Stromal cell of bone marrow (primary cell): ENCODE results near the gene PLEKHG4B.

Source experiments
- DNase-seq: peaks from one replicate; pipeline ENCODE4 v3.0.0-alpha.2; 2012; ENCODE audit warnings: low read depth

PLEKHG4B gene

DNA sequence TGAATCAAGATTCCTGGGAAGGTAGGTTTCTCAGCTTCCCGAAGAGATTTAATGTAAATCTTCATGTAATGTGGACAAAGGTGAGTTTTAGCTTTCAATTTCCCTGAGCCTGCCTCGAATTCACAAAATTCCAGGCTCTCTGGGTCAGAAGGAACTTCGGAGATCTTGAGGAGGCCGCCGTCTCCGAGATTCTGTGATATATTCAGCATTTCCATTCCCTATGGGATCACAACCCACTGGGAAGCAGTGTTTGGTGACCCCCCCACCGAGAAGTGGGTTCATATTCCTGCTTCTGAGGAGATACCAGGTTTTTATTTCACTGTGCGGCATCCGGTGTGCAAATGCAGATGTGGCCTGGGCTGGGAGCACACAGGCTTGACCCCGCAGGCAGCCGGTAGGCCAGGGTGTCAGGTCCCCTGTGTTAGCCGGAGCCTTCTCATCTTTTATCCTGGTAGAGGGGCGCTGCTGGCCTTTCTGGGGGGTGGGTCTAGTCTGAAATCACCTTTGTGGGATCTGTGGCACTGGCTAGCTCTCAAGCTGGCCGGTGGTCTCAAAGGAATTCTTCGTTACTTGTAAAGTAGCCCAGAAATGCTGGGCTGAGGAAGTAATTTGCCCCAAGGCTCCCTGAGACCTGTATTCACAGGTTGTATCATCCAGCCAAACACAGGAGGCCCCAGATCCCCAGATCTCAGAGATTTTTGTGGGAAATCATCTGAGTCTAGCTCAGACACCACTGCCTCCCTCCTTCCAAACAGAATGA, 1.4 kb downstream of the PLEKHG4B start:
- DNase-seq, result no peak

DNA sequence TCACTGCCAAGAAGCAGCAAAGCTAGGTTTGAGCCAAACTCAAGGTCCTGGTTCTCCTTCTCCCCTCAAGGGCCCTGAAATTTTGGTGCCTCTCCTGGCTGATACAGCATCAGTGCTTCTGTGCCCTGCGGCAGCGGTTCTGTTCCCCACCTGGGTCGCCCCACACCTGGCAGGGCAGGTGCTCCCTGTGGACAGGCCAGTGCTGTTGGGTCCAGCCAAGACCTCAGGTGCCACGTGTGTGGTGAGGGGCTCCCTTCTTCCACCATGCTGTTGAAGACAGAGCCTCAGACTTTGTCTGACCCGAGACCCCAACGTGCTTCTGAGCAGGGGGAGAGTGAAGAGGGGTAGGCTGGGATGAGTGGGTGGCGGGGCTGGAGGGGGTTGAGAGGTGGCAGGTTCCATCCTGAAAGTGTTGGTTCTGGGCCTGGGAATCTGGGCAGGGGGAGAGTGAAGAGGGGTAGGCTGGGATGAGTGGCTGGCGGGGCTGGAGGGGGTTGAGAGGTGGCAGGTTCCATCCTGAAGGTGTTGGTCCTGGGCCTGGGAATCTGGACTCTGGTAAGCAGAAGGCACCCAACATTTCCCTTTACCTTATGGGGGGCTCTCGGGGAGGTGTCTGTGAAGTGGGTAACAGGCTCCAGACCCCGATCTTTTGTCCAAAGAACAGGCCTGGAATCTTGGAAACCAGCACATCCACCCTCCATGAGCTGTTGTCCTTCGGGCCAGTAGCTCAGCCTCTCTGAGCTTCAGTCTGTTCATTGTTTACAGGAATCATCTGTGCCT, 2.3 kb downstream of the PLEKHG4B start:
- DNase-seq, result no peak

DNA sequence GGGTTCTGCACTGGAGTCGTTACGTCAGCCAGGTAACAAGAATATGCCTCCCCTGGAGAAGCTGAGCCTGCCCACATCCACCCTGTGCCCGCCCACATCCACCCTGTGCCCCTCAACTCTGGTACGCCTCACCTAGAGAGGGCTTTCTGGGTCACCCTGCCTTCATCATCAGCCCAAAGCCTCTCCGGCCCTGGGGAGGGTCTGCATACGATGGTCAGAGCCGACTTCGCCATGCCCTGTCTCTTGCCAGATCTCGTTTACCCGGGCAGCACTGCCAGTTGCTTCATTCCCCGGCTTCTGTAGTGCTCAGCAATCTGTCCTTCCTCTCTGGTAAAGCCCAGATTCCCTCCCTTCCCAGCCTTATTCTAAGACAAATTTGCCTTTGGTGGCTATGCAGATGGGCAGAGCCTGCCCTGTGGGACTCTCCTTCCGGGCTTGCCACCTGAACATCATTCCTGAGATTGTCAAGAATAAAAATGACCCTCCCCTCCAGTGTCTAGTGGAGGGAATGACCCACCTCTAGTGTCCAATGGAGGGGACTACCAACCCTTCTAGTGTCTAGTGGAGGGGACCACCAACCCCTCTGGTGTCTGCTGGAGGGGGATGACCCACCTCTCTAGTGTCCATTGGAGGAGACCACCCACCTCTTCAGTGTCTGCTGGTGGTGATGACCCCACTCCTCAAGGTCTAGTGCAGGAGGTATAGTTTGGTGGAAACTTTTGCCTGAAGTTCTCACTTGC, 3.4 kb downstream of the PLEKHG4B start:
- DNase-seq, result no peak

DNA sequence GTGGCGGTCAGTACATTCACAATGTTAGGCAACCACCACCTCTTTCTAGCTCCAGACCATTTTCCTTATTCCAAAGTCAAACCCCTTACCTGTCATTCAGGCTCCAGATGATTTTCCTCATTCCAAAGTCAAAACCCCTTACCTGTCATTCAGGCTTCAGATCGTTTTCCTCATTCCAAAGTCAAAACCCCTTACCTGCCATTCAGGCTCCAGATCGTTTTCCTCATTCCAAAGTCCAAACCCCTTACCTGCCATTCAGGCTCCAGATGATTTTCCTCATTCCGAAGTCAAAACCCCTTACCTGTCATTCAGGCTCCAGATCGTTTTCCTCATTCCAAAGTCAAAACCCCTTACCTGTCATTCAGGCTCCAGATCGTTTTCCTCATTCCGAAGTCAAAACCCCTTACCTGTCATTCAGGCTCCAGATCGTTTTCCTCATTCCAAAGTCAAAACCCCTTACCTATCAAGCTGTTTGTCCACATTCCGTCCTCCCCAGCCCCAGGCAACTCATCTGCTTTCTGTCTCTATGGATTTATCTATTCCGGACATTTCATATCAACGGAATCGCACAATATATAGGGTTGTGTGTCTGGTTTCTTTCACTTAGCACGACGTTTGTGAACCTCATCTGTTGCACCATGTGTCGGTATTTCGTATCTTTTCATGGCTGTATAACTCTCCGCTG, 5.2 kb downstream of the PLEKHG4B start:
- DNase-seq, result no peak

DNA sequence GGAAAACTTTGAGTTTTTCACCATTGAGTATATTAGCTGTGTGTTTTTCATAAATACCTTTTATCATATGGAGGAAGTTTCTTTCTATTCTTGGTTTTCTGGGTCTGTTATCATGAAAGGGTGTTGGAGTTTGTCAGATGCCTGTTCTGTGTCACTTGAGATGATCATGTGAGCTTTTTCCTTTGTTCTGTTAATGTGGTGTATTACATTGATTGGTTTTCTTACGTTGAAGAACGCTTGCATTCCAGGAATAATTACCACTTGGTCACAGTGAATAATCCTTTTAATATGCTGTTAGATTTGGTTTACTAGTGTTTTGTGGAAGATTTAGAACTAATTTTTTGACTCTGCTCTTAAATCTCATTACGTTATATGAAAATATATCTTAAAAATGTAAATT, 7.8 kb downstream of the PLEKHG4B start:
- no peak for DNase-seq

DNA sequence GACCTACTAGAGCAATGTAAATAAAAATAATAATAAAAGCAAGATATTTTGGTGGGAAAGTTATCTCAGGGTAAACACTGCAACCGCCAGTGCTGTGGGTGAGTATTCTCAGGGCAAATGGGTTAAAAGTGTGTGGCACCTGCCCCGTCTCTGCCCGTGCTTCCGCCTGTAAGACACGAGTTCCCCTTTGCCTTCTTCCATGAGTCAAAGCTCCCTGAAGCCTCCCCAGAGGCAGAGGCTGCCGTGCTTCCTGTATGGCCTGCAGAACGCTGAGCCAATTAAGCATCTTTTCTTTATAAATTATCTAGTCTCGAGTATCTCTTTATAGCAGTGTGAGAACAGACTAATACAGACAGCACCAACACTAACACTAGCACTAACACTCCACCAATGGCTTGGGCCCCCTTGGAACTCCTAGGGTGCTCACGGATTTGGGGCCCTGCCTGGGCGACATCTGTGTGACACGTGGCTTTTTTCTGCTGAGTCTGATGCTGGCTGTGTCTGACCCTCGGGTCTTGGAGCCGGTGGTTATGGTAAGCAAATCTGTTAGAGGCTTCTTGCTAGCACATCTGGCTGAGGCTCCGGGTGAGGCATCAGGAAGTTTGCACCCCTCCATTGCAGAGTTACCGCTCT, 10.6 kb downstream of the PLEKHG4B start:
- DNase-seq, result no peak

DNA sequence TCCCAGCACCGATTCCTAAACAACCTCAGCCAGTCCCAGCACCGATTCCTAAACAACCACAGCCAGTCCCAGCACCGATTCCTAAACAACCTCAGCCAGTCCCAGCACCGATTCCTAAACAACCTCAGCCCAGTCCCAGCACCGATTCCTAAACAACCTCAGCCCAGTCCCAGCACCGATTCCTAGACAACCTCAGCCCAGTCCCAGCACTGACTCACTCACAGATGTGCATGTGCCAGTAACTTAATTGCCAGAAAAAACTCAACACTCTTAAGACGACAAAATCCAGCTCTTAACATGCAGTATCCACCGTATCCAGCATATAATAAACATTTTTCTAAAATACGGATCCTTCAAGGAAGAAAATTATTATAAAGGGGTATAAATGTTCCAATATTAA, 12.1 kb downstream of the PLEKHG4B start:
- peak; percentile 3 for DNase-seq

DNA sequence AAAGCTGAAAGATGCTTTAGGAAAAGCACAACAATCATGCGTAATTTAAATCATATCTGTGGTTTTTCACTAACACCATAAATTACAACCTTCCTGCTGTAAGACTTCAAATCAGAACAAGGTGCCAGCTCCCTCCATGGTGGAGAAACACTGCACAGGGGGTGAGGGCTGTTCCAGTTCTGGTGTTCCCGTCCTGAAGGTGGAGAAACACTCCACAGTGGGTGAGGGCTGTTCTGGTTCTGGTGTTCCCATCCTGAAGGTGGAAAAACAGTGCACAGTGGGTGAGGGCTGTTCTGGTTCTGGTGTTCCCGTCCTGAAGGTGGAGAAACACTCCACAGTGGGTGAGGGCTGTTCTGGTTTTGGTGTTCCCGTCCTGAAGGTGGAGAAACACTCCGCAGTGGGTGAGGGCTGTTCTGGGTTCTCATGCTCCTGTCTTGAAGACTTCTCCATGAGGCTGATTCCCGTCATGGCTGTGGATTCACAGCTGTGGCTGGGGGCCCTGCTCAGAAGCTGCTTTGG, 12.9 kb downstream of the PLEKHG4B start:
- no peak for DNase-seq

DNA sequence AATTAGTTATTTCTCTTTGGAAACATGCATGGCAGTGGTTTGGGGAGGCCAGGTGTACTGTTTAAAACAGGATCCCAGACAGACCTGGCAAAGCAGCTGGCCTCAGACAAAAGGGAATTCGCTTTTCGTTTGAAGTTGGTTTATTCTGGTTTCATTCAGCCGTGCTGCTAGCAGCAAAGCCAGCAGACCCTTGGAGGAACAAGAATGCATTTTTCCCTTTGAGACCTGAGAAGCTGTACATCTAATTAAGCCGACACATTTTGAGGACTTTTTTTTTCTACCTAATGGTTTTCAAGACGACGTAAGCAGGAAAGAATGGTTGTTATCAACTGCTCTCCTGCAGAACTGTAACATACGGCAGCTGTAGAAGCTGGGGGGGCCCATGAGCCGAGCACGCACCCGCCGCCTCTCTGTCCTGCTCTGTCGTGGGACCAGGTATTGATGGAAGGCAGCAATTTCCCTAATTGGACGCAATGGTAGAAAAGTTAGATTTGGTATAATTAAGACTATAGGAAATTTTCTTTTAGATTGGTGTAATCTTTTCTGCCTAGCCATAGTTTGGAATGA, 13.6 kb downstream of the PLEKHG4B start:
- DNase-seq, result no peak

DNA sequence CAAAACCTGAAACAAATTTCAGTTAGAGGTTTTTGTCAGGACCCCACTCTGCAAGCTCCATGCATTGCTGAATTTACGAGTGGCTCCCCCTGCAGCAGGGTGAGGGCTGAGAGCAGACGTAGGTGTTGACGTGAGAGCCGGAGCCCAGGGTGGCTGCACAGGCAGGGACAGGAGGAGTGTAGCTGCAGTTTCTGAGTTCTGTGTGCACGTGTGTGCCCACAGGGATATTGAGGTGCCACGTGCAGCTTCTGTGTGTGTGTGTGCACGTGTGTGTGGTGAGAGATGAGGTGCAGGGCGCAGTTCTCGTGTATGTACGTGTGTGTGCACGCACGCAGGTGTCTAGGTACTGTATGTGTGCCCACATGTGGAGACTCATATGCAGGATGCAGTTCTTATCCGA, 14.6 kb downstream of the PLEKHG4B start:
- no peak for DNase-seq

DNA sequence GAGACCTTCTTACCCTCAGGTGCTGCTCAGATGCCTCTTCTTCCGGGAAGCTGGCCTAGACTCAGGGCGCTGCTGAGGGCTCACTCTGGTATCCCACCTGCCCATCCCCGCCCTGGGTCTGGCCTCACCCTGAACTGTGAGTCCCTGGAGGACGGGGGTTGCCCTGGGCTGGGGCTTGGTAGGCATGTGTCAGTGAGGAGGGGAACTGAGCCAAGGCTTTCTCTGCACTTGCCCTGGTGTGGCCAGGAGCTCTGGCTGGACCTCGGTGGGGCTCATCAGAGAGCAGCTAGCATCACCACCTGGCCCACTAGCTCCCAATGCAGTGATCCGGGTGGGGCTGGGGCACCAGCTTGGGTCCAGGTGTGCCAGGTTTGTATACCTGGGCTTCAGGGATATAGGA, 15.6 kb downstream of the PLEKHG4B start:
- no peak for DNase-seq

DNA sequence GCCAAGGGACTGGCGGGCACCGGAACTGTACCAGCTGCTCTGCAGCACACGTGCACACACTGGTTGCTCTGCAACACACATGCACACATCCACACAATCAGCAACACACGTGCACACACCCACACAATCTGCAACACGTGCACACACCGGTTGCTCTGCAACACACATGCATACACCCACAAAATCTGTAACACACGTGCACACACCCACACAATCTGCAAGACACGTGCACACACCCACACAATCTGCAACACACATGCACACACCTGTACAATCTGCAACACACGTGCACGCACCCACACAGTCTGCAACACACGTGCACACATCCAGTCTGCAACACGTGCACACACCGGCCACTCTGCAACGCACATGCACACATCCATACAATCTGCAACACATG, 17.9 kb downstream of the PLEKHG4B start:
- DNase-seq, result no peak

DNA sequence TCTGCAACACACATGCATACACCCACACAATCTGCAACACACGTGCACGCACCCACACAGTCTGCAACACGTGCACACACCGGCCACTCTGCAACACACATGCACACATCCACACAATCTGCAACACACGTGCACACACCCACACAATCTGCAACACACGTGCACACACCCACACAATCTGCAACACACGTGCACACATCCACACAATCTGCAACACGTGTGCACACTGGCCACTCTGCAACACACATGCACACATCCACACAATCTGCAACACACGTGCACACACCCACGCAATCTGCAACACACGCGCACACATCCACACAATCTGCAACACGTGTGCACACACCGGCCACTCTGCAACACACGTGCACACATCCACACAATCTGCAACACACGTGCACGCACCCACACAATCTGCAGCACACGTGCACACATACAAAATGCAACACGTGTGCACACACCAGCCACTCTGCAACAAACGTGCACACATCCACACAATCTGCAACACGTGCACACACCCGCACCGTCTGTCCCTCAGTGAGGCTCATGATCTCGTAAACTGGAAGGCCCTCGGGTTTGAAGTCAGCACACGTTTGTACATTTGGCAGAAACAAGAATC, 18.4 kb downstream of the PLEKHG4B start:
- no peak for DNase-seq

DNA sequence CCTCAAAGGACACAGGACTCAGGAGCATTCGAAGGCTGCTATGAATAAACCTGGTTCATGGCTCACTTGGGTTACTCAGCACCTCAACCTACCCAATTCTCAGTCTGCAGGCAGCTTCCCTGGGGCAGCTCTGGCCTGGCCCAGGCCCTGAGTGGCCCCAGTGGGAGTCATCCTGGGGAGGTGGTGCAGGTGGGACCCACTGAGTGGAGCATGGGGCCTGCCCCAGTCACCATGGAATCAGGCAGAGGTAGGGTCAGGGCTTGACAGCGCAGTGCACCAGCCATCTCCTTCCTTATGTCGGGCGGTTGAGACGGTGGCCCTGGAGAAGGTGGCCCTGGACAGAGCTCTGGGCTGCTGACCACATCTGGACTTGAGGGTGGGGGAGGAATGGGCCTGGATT, 19.2 kb downstream of the PLEKHG4B start:
- no peak for DNase-seq

DNA sequence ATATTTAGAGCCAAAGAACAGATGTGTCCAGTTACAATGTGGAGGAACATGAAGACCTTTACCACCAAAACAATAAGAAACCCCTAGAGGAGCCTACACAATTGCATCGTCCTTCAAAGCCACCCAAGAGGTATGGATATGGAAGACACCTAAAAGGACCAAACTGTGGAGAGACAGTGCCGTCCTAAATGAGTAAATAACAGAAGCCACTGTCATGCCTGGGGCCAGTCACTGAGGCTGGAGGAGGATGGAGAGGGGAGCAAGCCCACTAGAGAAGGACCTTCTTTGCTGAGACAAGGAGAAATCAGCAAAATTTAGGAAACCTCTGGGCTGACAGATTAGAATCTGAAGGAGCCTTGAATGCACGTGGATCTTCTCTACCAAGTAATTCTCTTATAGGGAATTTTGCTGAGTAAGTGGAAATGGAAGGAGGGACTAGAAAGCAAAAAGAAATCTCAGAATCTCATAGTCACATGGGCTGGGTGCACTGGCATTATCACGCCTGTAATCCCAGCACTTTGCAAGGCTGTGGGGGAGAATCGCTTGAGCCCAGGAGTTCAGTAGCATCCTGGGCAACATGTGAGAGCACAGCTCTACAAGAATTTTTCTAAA, 27.6 kb downstream of the PLEKHG4B start:
- DNase-seq, result no peak

DNA sequence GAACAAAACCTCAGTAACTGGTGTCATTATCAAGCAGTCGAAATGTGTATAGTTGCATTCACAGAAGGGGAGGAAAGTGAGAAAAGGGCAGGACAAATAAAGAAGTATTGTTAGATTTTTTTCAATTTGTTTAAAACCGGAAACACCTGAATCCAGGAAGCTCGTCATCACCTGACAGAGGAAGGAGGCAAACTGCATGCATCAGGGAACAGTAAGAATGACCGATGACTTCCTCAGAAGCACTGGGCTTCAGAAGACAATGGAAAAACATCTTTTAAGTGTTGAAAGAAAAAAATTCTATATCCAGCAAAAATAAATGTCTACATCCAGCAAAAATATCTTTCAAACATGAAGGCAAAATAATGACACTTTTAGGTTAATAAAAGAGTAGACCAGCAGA, 29.5 kb downstream of the PLEKHG4B start:
- DNase-seq, result no peak

DNA sequence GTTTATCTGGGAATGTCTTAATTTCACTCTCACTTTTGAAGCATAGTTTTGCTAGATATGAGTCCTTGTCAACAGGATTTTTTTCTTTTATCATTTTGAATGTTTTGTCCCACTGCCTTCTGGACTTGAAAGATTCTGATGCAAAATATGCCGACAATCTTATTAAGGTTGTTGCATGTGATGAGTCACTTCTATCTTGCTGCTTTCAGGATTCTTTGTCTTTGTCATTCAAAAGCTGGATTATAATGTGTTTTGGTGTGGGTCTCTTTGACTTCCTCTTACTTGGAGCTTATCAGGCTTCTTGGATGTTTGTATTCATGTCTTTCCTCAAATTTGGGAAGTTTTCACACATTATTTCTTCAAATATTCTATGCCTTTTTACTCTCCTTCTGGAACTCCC, 33.8 kb downstream of the PLEKHG4B start:
- DNase-seq, result no peak

DNA sequence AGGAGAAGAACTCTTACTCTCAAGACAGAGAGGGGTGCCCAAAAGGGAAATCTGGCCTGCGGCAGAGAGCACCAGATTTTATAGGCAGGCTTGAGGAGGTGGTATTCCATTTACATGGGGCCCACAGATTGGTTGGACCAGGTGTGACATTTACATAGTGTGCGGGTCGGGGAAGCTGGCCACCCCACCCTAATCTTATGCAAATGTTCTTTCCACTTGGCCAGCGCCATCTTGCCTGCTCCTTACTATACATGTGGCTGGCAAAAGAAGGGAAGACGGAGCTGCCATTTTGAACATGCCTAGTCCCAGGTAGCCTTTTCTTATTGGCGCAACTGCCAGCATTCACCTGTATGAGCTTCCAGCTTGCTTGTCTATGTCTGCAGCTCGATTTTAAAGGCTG, 34.8 kb downstream of the PLEKHG4B start:
- no peak for DNase-seq

DNA sequence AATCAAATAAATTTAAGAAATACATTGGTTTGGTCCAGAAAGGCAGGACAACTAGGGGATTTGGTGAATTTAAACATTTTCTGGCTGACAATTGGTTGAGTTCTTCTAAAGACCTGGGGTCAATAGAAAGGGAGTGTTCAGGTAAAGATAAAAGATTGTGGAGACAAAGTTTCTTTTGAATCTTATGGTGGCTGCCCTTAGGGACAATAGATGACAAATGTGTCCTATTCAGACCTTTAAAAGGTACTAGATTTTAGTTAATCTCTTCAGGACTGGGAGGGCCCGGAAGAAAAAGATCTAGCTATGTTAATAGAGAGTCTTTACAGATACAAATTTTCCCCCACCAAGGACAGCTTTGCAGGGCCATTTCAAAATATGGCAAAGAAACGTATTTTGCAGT, 35.9 kb downstream of the PLEKHG4B start:
- DNase-seq, result no peak

DNA sequence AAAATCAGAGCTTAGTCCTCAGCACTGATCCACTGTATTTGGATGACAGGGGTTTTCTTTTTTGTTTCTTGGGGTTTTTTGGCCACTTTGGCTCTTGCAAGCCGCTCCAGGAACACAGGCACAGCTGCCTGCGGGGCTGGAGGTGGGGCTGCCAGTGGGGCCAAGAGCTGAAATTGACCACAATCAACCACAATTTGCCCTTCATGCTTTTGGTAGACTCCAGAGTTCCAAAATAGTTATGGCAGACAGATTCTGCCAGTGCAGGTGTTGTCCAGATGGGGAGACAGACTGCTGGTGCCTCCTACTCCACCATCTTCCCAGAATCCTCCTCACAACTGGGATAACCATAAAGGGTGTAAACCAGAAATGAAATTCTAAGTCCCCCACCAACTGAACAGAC, 36.5 kb downstream of the PLEKHG4B start:
- DNase-seq, result no peak
